Muscle layer of duodenum (tissue), 2 donors: ENCODE measurements around the gene RPRD1B.
A peak's percentile ranks its signal among the peaks of the same experiment; 100 is the strongest.

Source experiments
- H3K27ac ChIP-seq: one replicate; pipeline ENCODE4 v1.7.0; 2013; ENCODE audit warnings: mild to moderate bottlenecking, low read length
- H3K27me3 ChIP-seq: one replicate; pipeline ENCODE4 v1.7.0; 2013; ENCODE audit warnings: low read depth, mild to moderate bottlenecking, control low read depth, low read length
- H3K36me3 ChIP-seq, 2 donors: one replicate each; pipeline ENCODE4 v1.7.0; 2013; ENCODE audit warnings: low read length in 2 of 2, control low read depth in 1 of 2, mild to moderate bottlenecking in 1 of 2; ENCODE audit not compliant: insufficient read depth in 2 of 2, control insufficient read depth in 1 of 2
- H3K4me1 ChIP-seq, 2 donors: one replicate each; pipeline ENCODE4 v1.7.0; 2013; ENCODE audit warnings: low read length in 2 of 2, mild to moderate bottlenecking in 2 of 2, control low read depth in 1 of 2, moderate library complexity in 1 of 2; ENCODE audit not compliant: insufficient read depth in 2 of 2, control insufficient read depth in 1 of 2
- H3K4me3 ChIP-seq, 2 donors: one replicate each; pipeline ENCODE4 v1.7.0; 2013; ENCODE audit warnings: low read length in 2 of 2, low read depth in 1 of 2, mild to moderate bottlenecking in 1 of 2
- H3K9me3 ChIP-seq, 2 donors: one replicate each; pipeline ENCODE4 v1.7.0; 2013; ENCODE audit warnings: low read length in 2 of 2, control low read depth in 1 of 2, mild to moderate bottlenecking in 1 of 2; ENCODE audit not compliant: control insufficient read depth in 1 of 2
- donor health status: healthy.

Gene RPRD1B

GRCh38 chr20:38076548-38076947, 43.0 kb downstream of the RPRD1B start:
- H3K36me3 ChIP-seq = peaks cover 6 to 14% of the 10 kb centered on the region in 2 donors
- H3K4me3 ChIP-seq = no peak overlapping the region
- H3K9me3 ChIP-seq = peaks cover 0 to 2% of the 10 kb centered on the region in 2 donors
- peaks cover 11 to 41% of the 10 kb centered on the region in 2 donors for H3K4me1 ChIP-seq
- no peak overlapping the region for H3K27ac ChIP-seq
- no peaks in the 10 kb centered on the region for H3K27me3 ChIP-seq

GRCh38 chr20:38078084-38078483, 44.5 kb downstream of the RPRD1B start:
- Histone ChIP-seq H3K4me1 (peaks cover 11 to 34% of the 10 kb centered on the region in 2 donors), H3K9me3 (peaks cover 0 to 2% of the 10 kb centered on the region in 2 donors), H3K27me3 (no peaks in the 10 kb centered on the region), H3K27ac (no peak overlapping the region), H3K36me3 (peaks cover 5 to 9% of the 10 kb centered on the region in 2 donors), H3K4me3 (no peak overlapping the region)

GRCh38 chr20:38079353-38079752, 45.8 kb downstream of the RPRD1B start:
- no peak overlapping the region for H3K4me3 ChIP-seq
- H3K4me1 ChIP-seq = peaks cover 11 to 32% of the 10 kb centered on the region in 2 donors
- no peak overlapping the region for H3K27ac ChIP-seq
- peaks cover 0 to 2% of the 10 kb centered on the region in 2 donors for H3K9me3 ChIP-seq
- peaks cover 0 to 9% of the 10 kb centered on the region in 2 donors for H3K36me3 ChIP-seq
- no peaks in the 10 kb centered on the region for H3K27me3 ChIP-seq

- Histone ChIP-seq H3K36me3 (peaks cover 0 to 9% of the 10 kb centered on the region in 2 donors), H3K9me3 (peaks cover 0 to 2% of the 10 kb centered on the region in 2 donors), H3K27ac (no peak overlapping the region), H3K27me3 (no peaks in the 10 kb centered on the region), H3K4me1 (peaks cover 0 to 26% of the 10 kb centered on the region in 2 donors), H3K4me3 (no peak overlapping the region)
Measured at GRCh38 chr20:38081575-38081974, 48.0 kb downstream of the RPRD1B start.

GRCh38 chr20:38082894-38083293, 49.3 kb downstream of the RPRD1B start:
- Histone ChIP-seq H3K36me3 (no peaks in the 10 kb centered on the region), H3K4me1 (peaks cover 0 to 23% of the 10 kb centered on the region in 2 donors), H3K9me3 (peaks cover 0 to 2% of the 10 kb centered on the region in 2 donors), H3K4me3 (no peak overlapping the region), H3K27me3 (no peaks in the 10 kb centered on the region), H3K27ac (peak overlapping the region; percentile 88)

GRCh38 chr20:38083338-38084048, 49.9 kb downstream of the RPRD1B start:
- H3K27me3 ChIP-seq = no peaks in the 10 kb centered on the region
- peaks cover 0 to 21% of the 10 kb centered on the region in 2 donors for H3K4me1 ChIP-seq
- H3K9me3 ChIP-seq = peaks cover 0 to 2% of the 10 kb centered on the region in 2 donors
- peaks cover under 1 to 3% of the 10 kb centered on the region in 2 donors for H3K36me3 ChIP-seq
- peak overlapping the region; percentile 88 for H3K27ac ChIP-seq
- H3K4me3 ChIP-seq = no peak overlapping the region

- peak overlapping the region; percentile 88 for H3K27ac ChIP-seq
- no peaks in the 10 kb centered on the region for H3K9me3 ChIP-seq
- H3K4me1 ChIP-seq = peaks cover 0 to 21% of the 10 kb centered on the region in 2 donors
- H3K27me3 ChIP-seq = no peaks in the 10 kb centered on the region
- H3K36me3 ChIP-seq = peaks cover 5 to 6% of the 10 kb centered on the region in 2 donors
- peak overlapping the region in 1 of 2 donors; percentile 22 for H3K4me3 ChIP-seq
Measured at GRCh38 chr20:38084425-38084951, 50.9 kb downstream of the RPRD1B start.

GRCh38 chr20:38085026-38085425, 51.5 kb downstream of the RPRD1B start:
- H3K27me3 ChIP-seq = no peaks in the 10 kb centered on the region
- H3K4me1 ChIP-seq = peaks cover 0 to 22% of the 10 kb centered on the region in 2 donors
- H3K36me3 ChIP-seq = peaks cover 9 to 11% of the 10 kb centered on the region in 2 donors
- H3K9me3 ChIP-seq = no peaks in the 10 kb centered on the region
- H3K27ac ChIP-seq = peak overlapping the region; percentile 88
- peak overlapping the region in 1 of 2 donors; percentile 22 for H3K4me3 ChIP-seq

- no peak overlapping the region for H3K27ac ChIP-seq
- H3K27me3 ChIP-seq = no peaks in the 10 kb centered on the region
- H3K4me3 ChIP-seq = no peak overlapping the region
- peaks cover 17 to 18% of the 10 kb centered on the region in 2 donors for H3K36me3 ChIP-seq
- H3K9me3 ChIP-seq = no peaks in the 10 kb centered on the region
- H3K4me1 ChIP-seq = peaks cover 7 to 33% of the 10 kb centered on the region in 2 donors
Measured at GRCh38 chr20:38089500-38089899, 56.0 kb downstream of the RPRD1B start.

- Histone ChIP-seq H3K27ac (no peak overlapping the region), H3K4me3 (no peak overlapping the region), H3K4me1 (peaks cover 13 to 29% of the 10 kb centered on the region in 2 donors), H3K36me3 (peaks cover 17 to 18% of the 10 kb centered on the region in 2 donors), H3K27me3 (no peaks in the 10 kb centered on the region), H3K9me3 (no peaks in the 10 kb centered on the region)
Measured at GRCh38 chr20:38090061-38090460, 56.5 kb downstream of the RPRD1B start.

- peak overlapping the region; percentile 70 for H3K27ac ChIP-seq
- peaks cover 17 to 18% of the 10 kb centered on the region in 2 donors for H3K36me3 ChIP-seq
Measured at GRCh38 chr20:38091441-38092216, 58.1 kb downstream of the RPRD1B start.

More at GRCh38 chr20:38091441-38092216, 58.1 kb downstream of the RPRD1B start:
- Histone ChIP-seq H3K4me1 (peaks cover 13 to 29% of the 10 kb centered on the region in 2 donors), H3K9me3 (no peaks in the 10 kb centered on the region), H3K27me3 (no peaks in the 10 kb centered on the region), H3K4me3 (no peak overlapping the region)
